Measurements from ENCODE around the gene DR1. TPM values are rescaled to one million over a fixed set of nuclear protein-coding genes. Genes with fewer than 3 reads are reported as not detected.

DR1 gene
- total and polyA plus RNA-seq, 2 of the 8 experiments (the other 6 are each of a cell fraction or from before 2014, with no cell fraction given) = 13.1 to 62.3 TPM

GRCh38 chr1:93338387-93339146 is 7.1 kb upstream of the DR1 start (continued):
- TF ChIP-seq, protein P1, sequence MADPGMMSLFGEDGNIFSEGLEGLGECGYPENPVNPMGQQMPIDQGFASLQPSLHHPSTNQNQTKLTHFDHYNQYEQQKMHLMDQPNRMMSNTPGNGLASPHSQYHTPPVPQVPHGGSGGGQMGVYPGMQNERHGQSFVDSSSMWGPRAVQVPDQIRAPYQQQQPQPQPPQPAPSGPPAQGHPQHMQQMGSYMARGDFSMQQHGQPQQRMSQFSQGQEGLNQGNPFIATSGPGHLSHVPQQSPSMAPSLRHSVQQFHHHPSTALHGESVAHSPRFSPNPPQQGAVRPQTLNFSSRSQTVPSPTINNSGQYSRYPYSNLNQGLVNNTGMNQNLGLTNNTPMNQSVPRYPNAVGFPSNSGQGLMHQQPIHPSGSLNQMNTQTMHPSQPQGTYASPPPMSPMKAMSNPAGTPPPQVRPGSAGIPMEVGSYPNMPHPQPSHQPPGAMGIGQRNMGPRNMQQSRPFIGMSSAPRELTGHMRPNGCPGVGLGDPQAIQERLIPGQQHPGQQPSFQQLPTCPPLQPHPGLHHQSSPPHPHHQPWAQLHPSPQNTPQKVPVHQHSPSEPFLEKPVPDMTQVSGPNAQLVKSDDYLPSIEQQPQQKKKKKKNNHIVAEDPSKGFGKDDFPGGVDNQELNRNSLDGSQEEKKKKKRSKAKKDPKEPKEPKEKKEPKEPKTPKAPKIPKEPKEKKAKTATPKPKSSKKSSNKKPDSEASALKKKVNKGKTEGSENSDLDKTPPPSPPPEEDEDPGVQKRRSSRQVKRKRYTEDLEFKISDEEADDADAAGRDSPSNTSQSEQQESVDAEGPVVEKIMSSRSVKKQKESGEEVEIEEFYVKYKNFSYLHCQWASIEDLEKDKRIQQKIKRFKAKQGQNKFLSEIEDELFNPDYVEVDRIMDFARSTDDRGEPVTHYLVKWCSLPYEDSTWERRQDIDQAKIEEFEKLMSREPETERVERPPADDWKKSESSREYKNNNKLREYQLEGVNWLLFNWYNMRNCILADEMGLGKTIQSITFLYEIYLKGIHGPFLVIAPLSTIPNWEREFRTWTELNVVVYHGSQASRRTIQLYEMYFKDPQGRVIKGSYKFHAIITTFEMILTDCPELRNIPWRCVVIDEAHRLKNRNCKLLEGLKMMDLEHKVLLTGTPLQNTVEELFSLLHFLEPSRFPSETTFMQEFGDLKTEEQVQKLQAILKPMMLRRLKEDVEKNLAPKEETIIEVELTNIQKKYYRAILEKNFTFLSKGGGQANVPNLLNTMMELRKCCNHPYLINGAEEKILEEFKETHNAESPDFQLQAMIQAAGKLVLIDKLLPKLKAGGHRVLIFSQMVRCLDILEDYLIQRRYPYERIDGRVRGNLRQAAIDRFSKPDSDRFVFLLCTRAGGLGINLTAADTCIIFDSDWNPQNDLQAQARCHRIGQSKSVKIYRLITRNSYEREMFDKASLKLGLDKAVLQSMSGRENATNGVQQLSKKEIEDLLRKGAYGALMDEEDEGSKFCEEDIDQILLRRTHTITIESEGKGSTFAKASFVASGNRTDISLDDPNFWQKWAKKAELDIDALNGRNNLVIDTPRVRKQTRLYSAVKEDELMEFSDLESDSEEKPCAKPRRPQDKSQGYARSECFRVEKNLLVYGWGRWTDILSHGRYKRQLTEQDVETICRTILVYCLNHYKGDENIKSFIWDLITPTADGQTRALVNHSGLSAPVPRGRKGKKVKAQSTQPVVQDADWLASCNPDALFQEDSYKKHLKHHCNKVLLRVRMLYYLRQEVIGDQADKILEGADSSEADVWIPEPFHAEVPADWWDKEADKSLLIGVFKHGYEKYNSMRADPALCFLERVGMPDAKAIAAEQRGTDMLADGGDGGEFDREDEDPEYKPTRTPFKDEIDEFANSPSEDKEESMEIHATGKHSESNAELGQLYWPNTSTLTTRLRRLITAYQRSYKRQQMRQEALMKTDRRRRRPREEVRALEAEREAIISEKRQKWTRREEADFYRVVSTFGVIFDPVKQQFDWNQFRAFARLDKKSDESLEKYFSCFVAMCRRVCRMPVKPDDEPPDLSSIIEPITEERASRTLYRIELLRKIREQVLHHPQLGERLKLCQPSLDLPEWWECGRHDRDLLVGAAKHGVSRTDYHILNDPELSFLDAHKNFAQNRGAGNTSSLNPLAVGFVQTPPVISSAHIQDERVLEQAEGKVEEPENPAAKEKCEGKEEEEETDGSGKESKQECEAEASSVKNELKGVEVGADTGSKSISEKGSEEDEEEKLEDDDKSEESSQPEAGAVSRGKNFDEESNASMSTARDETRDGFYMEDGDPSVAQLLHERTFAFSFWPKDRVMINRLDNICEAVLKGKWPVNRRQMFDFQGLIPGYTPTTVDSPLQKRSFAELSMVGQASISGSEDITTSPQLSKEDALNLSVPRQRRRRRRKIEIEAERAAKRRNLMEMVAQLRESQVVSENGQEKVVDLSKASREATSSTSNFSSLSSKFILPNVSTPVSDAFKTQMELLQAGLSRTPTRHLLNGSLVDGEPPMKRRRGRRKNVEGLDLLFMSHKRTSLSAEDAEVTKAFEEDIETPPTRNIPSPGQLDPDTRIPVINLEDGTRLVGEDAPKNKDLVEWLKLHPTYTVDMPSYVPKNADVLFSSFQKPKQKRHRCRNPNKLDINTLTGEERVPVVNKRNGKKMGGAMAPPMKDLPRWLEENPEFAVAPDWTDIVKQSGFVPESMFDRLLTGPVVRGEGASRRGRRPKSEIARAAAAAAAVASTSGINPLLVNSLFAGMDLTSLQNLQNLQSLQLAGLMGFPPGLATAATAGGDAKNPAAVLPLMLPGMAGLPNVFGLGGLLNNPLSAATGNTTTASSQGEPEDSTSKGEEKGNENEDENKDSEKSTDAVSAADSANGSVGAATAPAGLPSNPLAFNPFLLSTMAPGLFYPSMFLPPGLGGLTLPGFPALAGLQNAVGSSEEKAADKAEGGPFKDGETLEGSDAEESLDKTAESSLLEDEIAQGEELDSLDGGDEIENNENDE (IDR thresholded peaks at IDR 0.05; ENCODE audit: insufficient replicate concordance, low read length) = no peak
- TF ChIP-seq GABPA (IDR thresholded peaks at IDR 0.05; ENCODE audit: borderline replicate concordance, insufficient read depth, low read length) (no peak), EZH2 (IDR thresholded peaks at IDR 0.05; ENCODE audit: low read depth, low read length, severe bottlenecking) (no peak), YY1 (IDR thresholded peaks at IDR 0.05; ENCODE audit: low read depth, low read length) (no peak), KDM4A (IDR thresholded peaks at IDR 0.05; ENCODE audit: low read depth, low read length, severe bottlenecking) (no peak), TAF1 (IDR thresholded peaks at IDR 0.05; ENCODE audit: low read depth, low read length) (no peak), CHD2 (IDR thresholded peaks at IDR 0.05; ENCODE audit: low read length) (no peak), ASH2L (IDR thresholded peaks at IDR 0.05; ENCODE audit: low read length) (no peak), SRF (IDR thresholded peaks at IDR 0.05; ENCODE audit: low read depth, low read length) (no peak), EGR1 (IDR thresholded peaks at IDR 0.05; ENCODE audit: borderline replicate concordance, low read depth, low read length) (no peak), RBBP5 (IDR thresholded peaks at IDR 0.05; ENCODE audit: borderline replicate concordance, low read depth, low read length) (no peak)
